H9 (cell line): ENCODE results near the gene KCNMB4. TPM values are rescaled to one million over a fixed set of nuclear protein-coding genes. Genes with fewer than 3 reads are reported as not detected.

Experiments used
- DNase-seq: peaks from one replicate; pipeline ENCODE4 v3.0.0-alpha.2; 2017
- H2AFZ ChIP-seq: one replicate; pipeline ENCODE4 v1.6.1; 2013; ENCODE audit warnings: mild to moderate bottlenecking, low read length, control low read depth, moderate library complexity
- H2AK5ac ChIP-seq: 2 replicates; pipeline ENCODE4 v1.6.1; 2013; ENCODE audit warnings: low read length, control low read depth, mixed read lengths; ENCODE audit not compliant: insufficient read length
- H2BK120ac ChIP-seq: one replicate; pipeline ENCODE4 v1.6.1; 2013; ENCODE audit warnings: low read depth, mild to moderate bottlenecking, low read length, control low read depth, inconsistent platforms; ENCODE audit not compliant: poor library complexity, severe bottlenecking
- H2BK12ac ChIP-seq: 2 replicates; pipeline ENCODE4 v1.6.1; 2013; ENCODE audit warnings: low read length, control low read depth, mixed read lengths, low read depth; ENCODE audit not compliant: insufficient read length
- H2BK15ac ChIP-seq: 2 replicates; pipeline ENCODE4 v1.6.1; 2013; ENCODE audit warnings: low read depth, low read length, control low read depth
- H2BK20ac ChIP-seq: one replicate; pipeline ENCODE4 v1.6.1; 2013; ENCODE audit warnings: low read depth, mild to moderate bottlenecking, low read length, control low read depth, inconsistent platforms; ENCODE audit not compliant: poor library complexity, severe bottlenecking
- H2BK5ac ChIP-seq: 2 replicates; pipeline ENCODE4 v1.6.1; 2013; ENCODE audit warnings: low read length, control low read depth, mixed read lengths; ENCODE audit not compliant: insufficient read length
- H3K14ac ChIP-seq: 2 replicates; pipeline ENCODE4 v1.6.1; 2013; ENCODE audit warnings: low read length, control low read depth; ENCODE audit not compliant: insufficient read depth
- H3K18ac ChIP-seq: 2 replicates; pipeline ENCODE4 v1.6.1; 2013; ENCODE audit warnings: low read depth, mild to moderate bottlenecking, mixed read lengths, low read length, control low read depth; ENCODE audit not compliant: insufficient read length
- H3K23ac ChIP-seq: 2 replicates; pipeline ENCODE4 v1.6.1; 2013; ENCODE audit warnings: low read length, control low read depth, mixed read lengths, low read depth; ENCODE audit not compliant: insufficient read length
- H3K23me2 ChIP-seq: 2 replicates; pipeline ENCODE4 v1.6.1; 2013; ENCODE audit warnings: low read depth, mild to moderate bottlenecking, mixed read lengths, low read length, control low read depth; ENCODE audit not compliant: insufficient read length, poor library complexity, severe bottlenecking
- H3K27ac ChIP-seq: 2 replicates; pipeline ENCODE4 v1.5.1; 2013; ENCODE audit warnings: low read length, control low read depth, mixed read lengths, low read depth; ENCODE audit not compliant: insufficient read length
- H3K27me3 ChIP-seq: 2 replicates; pipeline ENCODE4 v1.6.1; 2013; ENCODE audit warnings: low read length, control low read depth, inconsistent platforms; ENCODE audit not compliant: insufficient read depth
- H3K4ac ChIP-seq: 2 replicates; pipeline ENCODE4 v1.6.1; 2013; ENCODE audit warnings: low read depth, mild to moderate bottlenecking, control low read depth, inconsistent platforms, low read length, moderate library complexity
- H3K4me1 ChIP-seq: 2 replicates; pipeline ENCODE4 v1.6.1; 2013; ENCODE audit warnings: low read length, control low read depth, inconsistent platforms; ENCODE audit not compliant: insufficient read depth
- H3K4me2 ChIP-seq: 2 replicates; pipeline ENCODE4 v1.6.1; 2013; ENCODE audit warnings: low read length, control low read depth, mixed read lengths; ENCODE audit not compliant: insufficient read length, insufficient read depth
- H3K56ac ChIP-seq: 2 replicates; pipeline ENCODE4 v1.6.1; 2013; ENCODE audit warnings: low read depth, mild to moderate bottlenecking, mixed read lengths, low read length, control low read depth; ENCODE audit not compliant: insufficient read length
- H3K79me1 ChIP-seq: 2 replicates; pipeline ENCODE4 v1.6.1; 2013; ENCODE audit warnings: low read depth, mild to moderate bottlenecking, moderate library complexity, low read length, control low read depth, inconsistent platforms; ENCODE audit not compliant: insufficient read depth, poor library complexity, severe bottlenecking
- H3K79me2 ChIP-seq: 2 replicates; pipeline ENCODE4 v1.6.1; 2013; ENCODE audit warnings: low read length, control low read depth, inconsistent platforms; ENCODE audit not compliant: insufficient read depth
- H3K9ac ChIP-seq: 2 replicates; pipeline ENCODE4 v1.6.1; 2013; ENCODE audit warnings: low read length, control low read depth, mixed read lengths; ENCODE audit not compliant: insufficient read length; ENCODE audit errors: extremely low read depth
- H3K9me3 ChIP-seq: one replicate; pipeline ENCODE4 v1.6.1; 2013; ENCODE audit warnings: low read depth, low read length, inconsistent platforms; ENCODE audit not compliant: control insufficient read depth
- H3T11ph ChIP-seq: one replicate; pipeline ENCODE4 v1.6.1; 2013; ENCODE audit warnings: mild to moderate bottlenecking, low read length, control low read depth, inconsistent platforms
- H4K20me1 ChIP-seq: one replicate; pipeline ENCODE4 v1.6.1; 2013; ENCODE audit not compliant: control insufficient read depth, insufficient read length, insufficient read depth
- H4K5ac ChIP-seq: 2 replicates; pipeline ENCODE4 v1.6.1; 2013; ENCODE audit warnings: low read depth, mild to moderate bottlenecking, mixed read lengths, low read length, control low read depth; ENCODE audit not compliant: insufficient read length
- H4K8ac ChIP-seq: replicated peaks from 2 replicates; pipeline ENCODE4 v1.6.1; 2013; ENCODE audit warnings: low read length, control low read depth, mixed read lengths, low read depth; ENCODE audit not compliant: insufficient read length
- H4K91ac ChIP-seq: 2 replicates; pipeline ENCODE4 v1.6.1; 2013; ENCODE audit warnings: low read depth, mild to moderate bottlenecking, moderate library complexity, mixed read lengths, low read length, control low read depth; ENCODE audit not compliant: insufficient read length
- H3K27ac Mint-ChIP-seq, 3 experiments: 2 replicates in 2 of 3; 3 replicates in 1 of 3; pipeline ENCODE4 v1.8.0; 2020 to 2021; ENCODE audit warnings: mixed read lengths in 3 of 3, mild to moderate bottlenecking in 1 of 3, moderate library complexity in 1 of 3
- H3K27me3 Mint-ChIP-seq: 2 replicates; pipeline ENCODE4 v1.8.0; 2021; ENCODE audit warnings: low read depth, mild to moderate bottlenecking, moderate library complexity, mixed read lengths
- H3K36me3 Mint-ChIP-seq, 3 experiments: 2 replicates in 2 of 3; 3 replicates in 1 of 3; pipeline ENCODE4 v1.8.0; 2020 to 2021; ENCODE audit warnings: low read depth in 3 of 3, mixed read lengths in 3 of 3; ENCODE audit not compliant: insufficient read depth in 1 of 3
- H3K4me1 Mint-ChIP-seq, 2 experiments: 2 replicates each; pipeline ENCODE4 v1.8.0; 2020; ENCODE audit warnings: mixed read lengths in 2 of 2
- H3K4me3 Mint-ChIP-seq, 2 experiments: 2 replicates in 1 of 2; 3 replicates in 1 of 2; pipeline ENCODE4 v1.8.0; 2020 to 2021; ENCODE audit warnings: mild to moderate bottlenecking in 2 of 2, mixed read lengths in 2 of 2, moderate library complexity in 1 of 2
- H3K9me3 Mint-ChIP-seq, 2 experiments: 2 replicates in 1 of 2; 3 replicates in 1 of 2; pipeline ENCODE4 v1.8.0; 2020; ENCODE audit warnings: mild to moderate bottlenecking in 2 of 2, mixed read lengths in 2 of 2, moderate library complexity in 1 of 2
- CTCF ChIP-seq: fragments of 200-600 bp; sonication (generic); conservative IDR thresholded peaks from 3 replicates; pipeline ENCODE4 v1.8.0; 2021; ENCODE audit warnings: antibody characterized with exemption, mild to moderate bottlenecking
- WGBS: extraction: QIAGEN DNeasy Blood & Tissue Kit; methylation state at CpG from one replicate; pipeline ENCODE4 v1.1.7; 2013; ENCODE audit warnings: missing lambda C conversion rate, low lambda C conversion rate, mixed read lengths; ENCODE audit not compliant: insufficient read length; ENCODE audit errors: extremely low coverage; 5-methylcytosine and 5-hydroxymethylcytosine counted together
- total RNA-seq: library from RNA; stranded (reverse); gene quantifications from 2 replicates; pipeline ENCODE4 v1.2.1, GENCODE V29; 2021

Gene KCNMB4
- total RNA-seq, 1 experiment from 2014 or later = 16.2 TPM

GRCh38 chr12:70443062-70443673, 77.1 kb downstream of the KCNMB4 start:
- H2BK5ac ChIP-seq = no peak overlapping the region
- no peak overlapping the region for H4K91ac ChIP-seq
- H3K9ac ChIP-seq = no peak overlapping the region
- H4K20me1 ChIP-seq = no peaks in the 10 kb centered on the region
- no peak overlapping the region for H3K14ac ChIP-seq
- Mint-ChIP-seq H3K4me1 (peaks cover 3 to 4% of the 10 kb centered on the region in 2 experiments; a peak in 1 of 4 replicates), H3K4me3 (no peak overlapping the region), H3K9me3 (no peaks in the 10 kb centered on the region; a peak in 1 of 5 replicates), H3K27me3 (no peaks in the 10 kb centered on the region), H3K27ac (no peak overlapping the region), H3K36me3 (peaks cover 0 to 7% (median 1%) of the 10 kb centered on the region in 3 experiments; a peak in 3 of 7 replicates)
- no peaks in the 10 kb centered on the region for H3K79me2 ChIP-seq
- H3K4me2 ChIP-seq = no peak overlapping the region
- no peaks in the 10 kb centered on the region for H3K9me3 ChIP-seq
- no peak for DNase-seq
- no peak overlapping the region for H3K18ac ChIP-seq
- no peak overlapping the region for H4K8ac ChIP-seq
- no peak overlapping the region for H2AFZ ChIP-seq
- no peak overlapping the region for H2BK15ac ChIP-seq
- no peaks in the 10 kb centered on the region for H3K4me1 ChIP-seq
- H2BK12ac ChIP-seq = no peak overlapping the region
- no peak overlapping the region for H3T11ph ChIP-seq
- H2BK120ac ChIP-seq = no peak overlapping the region
- H3K4ac ChIP-seq = no peak overlapping the region
- no peak overlapping the region for H3K56ac ChIP-seq
- H2BK20ac ChIP-seq = no peak overlapping the region
- no peak overlapping the region for H3K27ac ChIP-seq
- WGBS = no CpG with 5 or more reads among the region's 1 CpG
- no peak for TF ChIP-seq CTCF
- H3K23me2 ChIP-seq = no peaks in the 10 kb centered on the region
- no peak overlapping the region for H4K5ac ChIP-seq
- H2AK5ac ChIP-seq = no peak overlapping the region
- H3K27me3 ChIP-seq = no peaks in the 10 kb centered on the region
- H3K23ac ChIP-seq = no peak overlapping the region
- H3K79me1 ChIP-seq = no peaks in the 10 kb centered on the region
